Stimulated activated memory B cell treated with anti-CD40 and anti-IgM and Interleukin-4, amounts not matched to agents 10 μg/mL and 1 μg/mL and 100 μg/mL, for 72 hours (primary cell): ENCODE measurements around the gene LRRC4C.
"Not testable (repeated sequence)": the region's sequence is repeated elsewhere in the genome, so short reads cannot be mapped to it uniquely, and the experiment has no call there.

Source experiments
- ATAC-seq: fragments of 150-1000 bp; cut with Tn5 transposase; 2 replicates; pipeline ENCODE4 v1.10.0; 2021
- H3K27ac Mint-ChIP-seq: one replicate; pipeline ENCODE4 v1.8.0; 2022; ENCODE audit warnings: mild to moderate bottlenecking, mixed read lengths
- H3K27me3 Mint-ChIP-seq: one replicate; pipeline ENCODE4 v1.8.0; 2022; ENCODE audit warnings: mixed read lengths
- H3K36me3 Mint-ChIP-seq: one replicate; pipeline ENCODE4 v1.8.0; 2022; ENCODE audit warnings: mixed read lengths
- H3K4me1 Mint-ChIP-seq: one replicate; pipeline ENCODE4 v1.8.0; 2022; ENCODE audit warnings: mixed read lengths
- H3K4me3 Mint-ChIP-seq: one replicate; pipeline ENCODE4 v1.8.0; 2022; ENCODE audit warnings: mild to moderate bottlenecking, moderate library complexity, mixed read lengths
- H3K9me3 Mint-ChIP-seq: one replicate; pipeline ENCODE4 v1.8.0; 2022; ENCODE audit warnings: mixed read lengths

Gene LRRC4C

DNA sequence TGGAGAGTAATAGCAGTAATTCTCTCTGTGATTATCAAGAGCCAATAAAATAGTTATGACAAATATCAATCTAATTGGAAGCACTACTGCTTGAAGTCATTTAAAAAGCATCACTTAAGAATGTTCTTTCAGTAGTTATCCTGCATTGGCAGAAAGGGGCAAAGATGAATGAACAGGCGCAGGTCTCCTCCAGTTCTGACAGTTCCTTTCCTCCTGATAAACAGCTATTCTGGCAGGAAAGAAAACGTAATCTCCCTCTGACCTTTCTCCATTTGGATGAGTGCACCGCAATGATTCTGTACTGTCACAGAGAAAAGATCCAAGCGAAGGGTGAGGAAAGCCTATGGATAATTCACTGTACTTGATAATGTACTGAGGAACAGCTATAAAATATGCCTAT lies 521.5 kb downstream of the LRRC4C start:
- Mint-ChIP-seq H3K9me3 (peaks cover 11% of the 10 kb centered on the region), H3K27ac (no peak overlapping the region), H3K27me3 (no peaks in the 10 kb centered on the region), H3K36me3 (no peaks in the 10 kb centered on the region), H3K4me1 (no peaks in the 10 kb centered on the region), H3K4me3 (no peak overlapping the region)
- no peak for ATAC-seq

DNA sequence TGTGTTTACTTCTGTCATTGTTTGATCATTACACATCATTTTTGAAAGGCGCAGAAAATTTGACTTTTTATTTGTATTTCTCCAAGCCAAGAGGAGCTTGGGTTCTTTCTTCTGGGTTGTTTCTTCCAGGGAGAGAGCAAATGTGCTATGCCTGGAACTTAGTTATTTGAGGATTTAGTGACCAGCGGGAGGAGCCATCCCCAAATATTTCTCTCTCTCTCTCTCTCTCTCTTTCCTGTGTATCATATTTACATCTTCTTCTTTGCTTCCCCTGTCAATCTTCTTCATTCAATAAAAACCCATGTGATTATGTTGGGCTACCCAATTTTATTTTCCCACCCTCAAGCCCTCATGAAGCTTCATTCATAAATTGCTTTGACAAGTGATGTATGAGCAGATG lies 534.5 kb downstream of the LRRC4C start:
- H3K9me3 Mint-ChIP-seq, result no peaks in the 10 kb centered on the region
- H3K27ac Mint-ChIP-seq, result no peak overlapping the region
- no peak for ATAC-seq
- no peaks in the 10 kb centered on the region for H3K27me3 Mint-ChIP-seq
- H3K36me3 Mint-ChIP-seq, result no peaks in the 10 kb centered on the region
- no peaks in the 10 kb centered on the region for H3K4me1 Mint-ChIP-seq
- no peak overlapping the region for H3K4me3 Mint-ChIP-seq

- Mint-ChIP-seq H3K4me3 (no peak overlapping the region), H3K36me3 (no peaks in the 10 kb centered on the region), H3K9me3 (no peaks in the 10 kb centered on the region), H3K4me1 (no peaks in the 10 kb centered on the region), H3K27me3 (no peaks in the 10 kb centered on the region), H3K27ac (no peak overlapping the region)
- ATAC-seq, result no peak
These were observed 538.2 kb downstream of the LRRC4C start for GRCh38 chr11:40921246-40921645.

- H3K9me3 Mint-ChIP-seq, ATAC-seq, H3K27me3 Mint-ChIP-seq, H3K4me3 Mint-ChIP-seq, H3K27ac Mint-ChIP-seq, H3K4me1 Mint-ChIP-seq, H3K36me3 Mint-ChIP-seq: not testable (repeated sequence)
These were observed 548.7 kb downstream of the LRRC4C start for GRCh38 chr11:40910774-40911173.

- H3K4me1 Mint-ChIP-seq, result no peaks in the 10 kb centered on the region
- no peak overlapping the region for H3K4me3 Mint-ChIP-seq
- H3K27me3 Mint-ChIP-seq, result no peaks in the 10 kb centered on the region
- no peaks in the 10 kb centered on the region for H3K36me3 Mint-ChIP-seq
- H3K9me3 Mint-ChIP-seq, result peaks cover 4% of the 10 kb centered on the region
- no peak overlapping the region for H3K27ac Mint-ChIP-seq
- no peak for ATAC-seq
These were observed 565.0 kb downstream of the LRRC4C start for GRCh38 chr11:40894501-40894900.

DNA sequence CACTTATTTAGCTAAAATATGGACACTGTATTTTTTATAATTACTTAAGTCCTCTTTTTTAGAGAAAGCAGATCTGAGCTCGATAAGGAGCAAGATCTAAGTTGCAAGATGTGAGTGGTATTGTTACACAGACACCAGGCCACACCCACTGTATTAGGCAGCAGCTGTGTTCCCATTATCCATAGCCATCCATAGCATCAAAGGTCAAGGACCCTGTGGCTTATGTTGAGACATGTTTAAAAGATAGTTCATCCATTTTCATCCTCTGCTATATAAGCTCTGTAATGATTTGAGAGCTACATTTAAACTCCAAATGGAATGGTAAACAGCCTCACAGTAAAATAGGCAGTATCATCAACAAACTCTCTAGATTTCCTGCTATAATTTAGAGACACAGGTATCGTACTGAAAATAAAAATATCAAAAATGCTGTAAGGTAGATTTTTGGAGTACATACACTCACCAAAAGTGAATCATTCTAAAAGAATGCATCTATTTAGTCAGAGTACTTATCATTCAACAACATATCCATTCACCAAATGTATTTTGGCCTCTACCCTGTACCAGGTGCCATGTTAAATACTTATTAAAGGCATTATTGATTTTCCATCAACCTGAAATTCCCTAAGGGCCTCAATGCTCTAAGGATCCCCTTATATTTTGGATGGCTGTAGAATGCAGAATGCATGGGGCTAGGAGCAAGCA lies 574.0 kb downstream of the LRRC4C start:
- H3K4me3 Mint-ChIP-seq, result no peak overlapping the region
- no peaks in the 10 kb centered on the region for H3K4me1 Mint-ChIP-seq
- ATAC-seq, result no peak
- H3K9me3 Mint-ChIP-seq, result peaks cover 3% of the 10 kb centered on the region
- no peak overlapping the region for H3K27ac Mint-ChIP-seq
- no peaks in the 10 kb centered on the region for H3K27me3 Mint-ChIP-seq
- H3K36me3 Mint-ChIP-seq, result no peaks in the 10 kb centered on the region

- H3K4me1 Mint-ChIP-seq, result no peaks in the 10 kb centered on the region
- H3K27ac Mint-ChIP-seq, result no peak overlapping the region
- H3K9me3 Mint-ChIP-seq, result peaks cover 3% of the 10 kb centered on the region
- no peaks in the 10 kb centered on the region for H3K36me3 Mint-ChIP-seq
- H3K4me3 Mint-ChIP-seq, result no peak overlapping the region
- no peak for ATAC-seq
- no peaks in the 10 kb centered on the region for H3K27me3 Mint-ChIP-seq
These were observed 577.2 kb downstream of the LRRC4C start for GRCh38 chr11:40882301-40882700.

DNA sequence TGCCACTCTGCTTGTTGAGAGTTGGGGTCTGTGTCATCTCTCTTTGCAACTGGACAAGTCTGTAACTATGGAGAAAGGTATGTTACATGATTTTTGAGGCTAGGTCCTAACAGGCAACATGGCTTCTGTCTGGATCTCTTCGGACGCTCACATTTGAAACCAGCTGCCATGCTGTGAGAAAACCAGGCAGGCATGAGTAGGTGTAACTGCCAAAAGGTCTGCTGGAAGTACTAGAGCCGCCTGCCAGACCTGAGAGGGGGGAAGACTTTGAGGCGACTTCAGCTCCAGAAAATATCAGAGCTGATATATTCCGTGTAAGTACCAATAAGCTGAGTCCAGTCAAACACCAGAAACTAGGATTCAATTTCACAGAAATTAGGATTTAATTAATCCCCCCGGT lies 579.5 kb downstream of the LRRC4C start:
- no peak for ATAC-seq
- H3K4me3 Mint-ChIP-seq, result no peak overlapping the region
- no peaks in the 10 kb centered on the region for H3K4me1 Mint-ChIP-seq
- no peak overlapping the region for H3K27ac Mint-ChIP-seq
- peaks cover 3% of the 10 kb centered on the region for H3K9me3 Mint-ChIP-seq
- no peaks in the 10 kb centered on the region for H3K27me3 Mint-ChIP-seq
- H3K36me3 Mint-ChIP-seq, result no peaks in the 10 kb centered on the region

- Mint-ChIP-seq H3K27ac (no peak overlapping the region), H3K4me3 (no peak overlapping the region), H3K36me3 (no peaks in the 10 kb centered on the region), H3K9me3 (no peaks in the 10 kb centered on the region), H3K27me3 (no peaks in the 10 kb centered on the region), H3K4me1 (no peaks in the 10 kb centered on the region)
- no peak for ATAC-seq
These were observed 581.5 kb downstream of the LRRC4C start for GRCh38 chr11:40877981-40878380.

DNA sequence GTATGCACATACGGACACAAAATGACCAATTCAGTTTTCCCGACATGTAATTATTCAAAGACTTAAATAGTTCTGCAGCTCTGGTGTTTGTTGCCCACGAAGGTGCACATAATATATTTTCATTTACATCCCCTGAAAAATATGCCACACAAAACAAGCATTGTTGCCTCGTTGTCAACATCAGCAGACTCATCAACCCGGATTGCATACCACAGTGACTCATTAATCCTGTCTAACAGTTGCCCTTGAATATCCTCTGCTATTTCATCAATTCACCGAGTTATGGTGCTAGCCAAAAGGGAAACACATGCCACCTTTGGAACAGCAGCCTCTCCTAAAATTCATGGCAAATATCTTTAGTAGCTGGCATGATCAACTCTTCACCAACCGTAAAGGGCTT lies 582.2 kb downstream of the LRRC4C start:
- H3K4me1 Mint-ChIP-seq, result no peaks in the 10 kb centered on the region
- no peak for ATAC-seq
- H3K36me3 Mint-ChIP-seq, result no peaks in the 10 kb centered on the region
- no peaks in the 10 kb centered on the region for H3K27me3 Mint-ChIP-seq
- no peak overlapping the region for H3K27ac Mint-ChIP-seq
- H3K4me3 Mint-ChIP-seq, result no peak overlapping the region
- no peaks in the 10 kb centered on the region for H3K9me3 Mint-ChIP-seq

GRCh38 chr11:40867991-40868632 lies 591.3 kb downstream of the LRRC4C start:
- Mint-ChIP-seq H3K9me3 (peaks cover 6% of the 10 kb centered on the region), H3K27ac (no peak overlapping the region), H3K27me3 (no peaks in the 10 kb centered on the region), H3K4me1 (no peaks in the 10 kb centered on the region), H3K36me3 (no peaks in the 10 kb centered on the region), H3K4me3 (no peak overlapping the region)
- no peak for ATAC-seq

DNA sequence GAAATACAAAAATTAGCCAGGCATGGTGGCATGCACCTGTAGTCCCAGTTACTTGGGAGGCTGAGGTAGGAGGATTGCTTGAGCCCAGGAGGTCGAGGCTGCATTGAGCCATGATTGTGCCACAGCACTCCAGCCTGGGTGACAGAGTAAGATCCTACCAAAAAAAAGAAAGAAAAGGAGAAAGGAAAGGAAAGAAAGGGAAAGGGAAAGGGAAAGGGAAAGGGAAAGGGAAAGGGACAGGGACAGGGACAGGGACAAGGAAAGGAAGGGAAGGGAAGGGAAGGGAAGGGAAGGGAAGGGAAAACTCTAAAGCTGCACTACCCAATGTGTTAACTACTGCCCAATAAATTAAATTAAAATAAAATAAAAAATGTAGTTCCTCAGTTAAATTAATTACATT lies 601.7 kb downstream of the LRRC4C start:
- not testable (repeated sequence) for H3K27me3 Mint-ChIP-seq, ATAC-seq, H3K9me3 Mint-ChIP-seq, H3K4me3 Mint-ChIP-seq, H3K36me3 Mint-ChIP-seq, H3K27ac Mint-ChIP-seq, H3K4me1 Mint-ChIP-seq

- Mint-ChIP-seq H3K4me3 (no peak overlapping the region), H3K27me3 (no peaks in the 10 kb centered on the region), H3K27ac (no peak overlapping the region), H3K9me3 (peaks cover 5% of the 10 kb centered on the region), H3K4me1 (no peaks in the 10 kb centered on the region), H3K36me3 (no peaks in the 10 kb centered on the region)
- ATAC-seq, result no peak
These were observed 616.6 kb downstream of the LRRC4C start for GRCh38 chr11:40842750-40843339.

DNA sequence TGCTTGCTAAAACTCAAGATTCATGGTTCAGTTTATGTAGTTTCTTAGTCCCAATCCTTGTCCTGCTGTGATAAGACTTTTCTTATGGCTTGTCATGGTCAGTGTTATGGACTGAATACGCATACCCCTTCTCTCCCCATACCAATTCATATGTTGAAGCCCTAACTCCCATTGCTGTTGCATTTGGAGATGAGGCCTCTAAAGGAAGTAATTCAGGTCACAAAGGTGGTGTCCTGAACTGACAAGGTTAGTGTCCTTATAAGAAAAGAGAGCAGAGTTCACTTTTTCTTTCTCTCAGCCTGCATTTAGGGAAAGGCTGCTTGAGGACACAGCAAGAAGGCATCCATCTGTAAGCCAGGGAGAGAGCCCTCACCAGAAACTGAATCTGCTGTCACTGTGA lies 618.2 kb downstream of the LRRC4C start:
- no peak for ATAC-seq
- H3K4me1 Mint-ChIP-seq, result no peaks in the 10 kb centered on the region

GRCh38 chr11:40838181-40838683 lies 621.2 kb downstream of the LRRC4C start:
- no peak for ATAC-seq
- H3K4me3 Mint-ChIP-seq, result no peak overlapping the region
- H3K36me3 Mint-ChIP-seq, result no peaks in the 10 kb centered on the region
- H3K27me3 Mint-ChIP-seq, result no peaks in the 10 kb centered on the region
- H3K9me3 Mint-ChIP-seq, result peaks cover 5% of the 10 kb centered on the region
- no peak overlapping the region for H3K27ac Mint-ChIP-seq
- H3K4me1 Mint-ChIP-seq, result no peaks in the 10 kb centered on the region

More for the DNA sequence above, 618.2 kb downstream of the LRRC4C start:
- Mint-ChIP-seq H3K9me3 (peaks cover 5% of the 10 kb centered on the region), H3K4me3 (no peak overlapping the region), H3K36me3 (no peaks in the 10 kb centered on the region), H3K27ac (no peak overlapping the region), H3K27me3 (no peaks in the 10 kb centered on the region)

- Mint-ChIP-seq H3K9me3 (no peaks in the 10 kb centered on the region), H3K27ac (no peak overlapping the region), H3K4me1 (no peaks in the 10 kb centered on the region), H3K27me3 (no peaks in the 10 kb centered on the region), H3K36me3 (no peaks in the 10 kb centered on the region), H3K4me3 (no peak overlapping the region)
- ATAC-seq, result no peak
These were observed 632.3 kb downstream of the LRRC4C start for GRCh38 chr11:40827116-40827515.
